GM19452 (cell line): ENCODE data around the gene TUB.

Experiments used
- ATAC-seq: cut with Tn5 transposase; IDR thresholded peaks from one replicate; pipeline ENCODE4 v1.9.1; 2021; ENCODE audit not compliant: unreplicated experiment

The TUB gene

GRCh38 chr11:8105133-8105532, 24.1 kb downstream of the TUB start:
- no peak for ATAC-seq

GRCh38 chr11:8105666-8106065, 24.7 kb downstream of the TUB start:
- no peak for ATAC-seq

GRCh38 chr11:8106679-8107078, 25.7 kb downstream of the TUB start:
- ATAC-seq, result no peak

- ATAC-seq, result no peak
These were observed 26.6 kb downstream of the TUB start for GRCh38 chr11:8107642-8108041.

GRCh38 chr11:8108421-8108820, 27.4 kb downstream of the TUB start:
- ATAC-seq, result no peak

- no peak for ATAC-seq
These were observed 28.7 kb downstream of the TUB start for GRCh38 chr11:8109675-8110074.

- no peak for ATAC-seq
These were observed 29.4 kb downstream of the TUB start for GRCh38 chr11:8110396-8110795.

GRCh38 chr11:8111636-8112035, 30.6 kb downstream of the TUB start:
- ATAC-seq, result no peak

- ATAC-seq, result no peak
These were observed 41.3 kb downstream of the TUB start for GRCh38 chr11:8122173-8122764.

- ATAC-seq, result no peak
These were observed 45.8 kb downstream of the TUB start for GRCh38 chr11:8126649-8127289.

- no peak for ATAC-seq
These were observed 46.4 kb downstream of the TUB start for GRCh38 chr11:8127447-8127846.

GRCh38 chr11:8138526-8138925, 57.5 kb downstream of the TUB start:
- no peak for ATAC-seq

- ATAC-seq, result no peak
These were observed 68.7 kb downstream of the TUB start for GRCh38 chr11:8149726-8150125.
